Astrocyte (in vitro differentiated cells and primary cell): ENCODE measurements around the gene KCNJ1.

Experiments used
- CTCF ChIP-seq: IDR thresholded peaks from 2 replicates; pipeline ENCODE4 v1.5.1; 2011; ENCODE audit warnings: low read depth, mild to moderate bottlenecking, inconsistent platforms, low read length, moderate library complexity; ENCODE audit not compliant: insufficient read depth
- EZH2 ChIP-seq: IDR thresholded peaks from 2 replicates; pipeline ENCODE4 v1.6.1; 2012; ENCODE audit warnings: mild to moderate bottlenecking, low read length, inconsistent platforms; ENCODE audit not compliant: insufficient read depth

GRCh38 chr11:128804481-128804880 lies 62.6 kb downstream of the KCNJ1 start:
- TF ChIP-seq CTCF, result no peak
- TF ChIP-seq EZH2, result no peak
